GM21447 (cell line): ENCODE results near the gene SETBP1.

Experiments
- ATAC-seq: cut with Tn5 transposase; IDR thresholded peaks from one replicate; pipeline ENCODE4 v1.9.1; 2021; ENCODE audit not compliant: unreplicated experiment

SETBP1 gene

GRCh38 chr18:44704135-44704789 lies 23.6 kb downstream of the SETBP1 start:
- ATAC-seq: no peak

- ATAC-seq: no peak
These were observed 24.5 kb downstream of the SETBP1 start for GRCh38 chr18:44705075-44705675.

- ATAC-seq: no peak
These were observed 27.9 kb downstream of the SETBP1 start for GRCh38 chr18:44708451-44709083.

- ATAC-seq: peak; percentile 99
These were observed 28.8 kb downstream of the SETBP1 start for GRCh38 chr18:44709307-44710126.

GRCh38 chr18:44710931-44711330 lies 30.2 kb downstream of the SETBP1 start:
- ATAC-seq: no peak

GRCh38 chr18:44712025-44712424 lies 31.3 kb downstream of the SETBP1 start:
- ATAC-seq: no peak

GRCh38 chr18:44713435-44713834 lies 32.7 kb downstream of the SETBP1 start:
- ATAC-seq: no peak

- no peak for ATAC-seq
These were observed 33.7 kb downstream of the SETBP1 start for GRCh38 chr18:44714376-44714775.

GRCh38 chr18:44715245-44715644 lies 34.6 kb downstream of the SETBP1 start:
- ATAC-seq: no peak

- no peak for ATAC-seq
These were observed 35.2 kb downstream of the SETBP1 start for GRCh38 chr18:44715842-44716241.

- peak; percentile 44 for ATAC-seq
These were observed 36.0 kb downstream of the SETBP1 start for GRCh38 chr18:44716697-44717163.

- no peak for ATAC-seq
These were observed 38.9 kb downstream of the SETBP1 start for GRCh38 chr18:44719519-44720060.

- ATAC-seq: peak; percentile 54
These were observed 41.1 kb downstream of the SETBP1 start for GRCh38 chr18:44721748-44722147.

- no peak for ATAC-seq
These were observed 42.7 kb downstream of the SETBP1 start for GRCh38 chr18:44723411-44723810.

GRCh38 chr18:44724105-44724778 lies 43.6 kb downstream of the SETBP1 start:
- ATAC-seq: no peak

- ATAC-seq: peak; percentile 54
These were observed 44.8 kb downstream of the SETBP1 start for GRCh38 chr18:44725300-44726058.

- no peak for ATAC-seq
These were observed 45.4 kb downstream of the SETBP1 start for GRCh38 chr18:44726059-44726421.

- no peak for ATAC-seq
These were observed 46.6 kb downstream of the SETBP1 start for GRCh38 chr18:44727291-44727690.

- no peak for ATAC-seq
These were observed 49.0 kb downstream of the SETBP1 start for GRCh38 chr18:44729631-44730101.
